Stimulated activated CD8-positive, alpha-beta memory T cell treated with anti-CD3 and anti-CD28 coated beads, Interleukin-4, amount 100 ng/mL, for 4 hours (primary cell): ENCODE results near the gene PTPN3.
"Not testable (repeated sequence)": the region's sequence is repeated elsewhere in the genome, so short reads cannot be mapped to it uniquely, and the experiment has no call there.

Experiments used
- DNase-seq, 2 donors: peaks; one replicate each; pipeline ENCODE4 v3.0.0-alpha.2; 2020; ENCODE audit warnings: low read depth in 2 of 2, low spot score in 1 of 2

PTPN3 gene

GRCh38 chr9:109401169-109401989 lies 96.7 kb downstream of the PTPN3 start:
- no peak for DNase-seq

DNA sequence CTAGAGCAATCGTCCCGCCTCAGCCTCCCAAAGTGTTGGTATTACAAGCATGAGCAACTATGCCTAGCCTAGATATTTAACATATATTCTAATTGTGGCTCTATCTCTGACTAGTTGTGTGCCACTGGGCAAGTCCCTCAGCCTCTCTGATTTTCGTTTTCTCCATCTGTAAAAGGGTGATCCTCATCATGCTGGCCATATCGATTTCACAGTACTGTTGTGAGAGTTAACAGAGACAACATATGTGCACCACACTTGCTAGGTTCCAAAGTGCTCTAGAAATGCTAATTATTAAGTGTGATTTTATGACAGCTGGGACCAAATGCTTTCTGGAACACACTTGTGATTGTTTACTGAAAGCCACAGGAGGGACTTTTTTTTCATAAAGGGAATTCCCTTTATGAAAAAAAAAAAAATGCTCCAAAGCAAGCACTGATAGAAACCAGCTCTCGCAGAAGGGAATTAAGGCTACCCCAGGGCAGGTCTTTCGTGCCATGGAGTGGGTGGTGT lies 98.8 kb downstream of the PTPN3 start:
- DNase-seq: no peak

- no peak for DNase-seq
Measured at GRCh38 chr9:109391176-109391575, 106.9 kb downstream of the PTPN3 start.

GRCh38 chr9:109387856-109388255 lies 110.3 kb downstream of the PTPN3 start:
- no peak for DNase-seq

DNA sequence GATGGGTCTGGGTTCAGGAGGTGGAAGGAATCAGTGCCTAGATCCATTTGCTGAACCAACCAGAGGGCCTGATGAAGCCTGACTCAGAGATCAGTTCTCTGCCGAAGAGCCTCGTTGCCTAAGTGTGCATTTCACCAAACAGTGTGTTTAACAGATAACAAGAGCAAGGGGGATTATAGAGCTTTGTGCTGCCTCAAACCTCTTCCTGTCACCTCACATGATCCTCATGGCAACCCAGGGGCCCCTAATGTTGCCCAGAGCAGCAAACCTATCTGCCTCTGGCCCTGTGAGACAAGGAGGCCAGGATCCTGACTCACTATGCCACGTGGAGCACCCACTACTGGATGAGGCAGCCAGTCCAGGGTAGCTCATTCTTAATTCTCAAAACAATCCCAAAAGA lies 110.9 kb downstream of the PTPN3 start:
- DNase-seq: no peak

- DNase-seq: no peak
Measured at GRCh38 chr9:109385499-109385898, 112.6 kb downstream of the PTPN3 start.

- no peak for DNase-seq
Measured at GRCh38 chr9:109383947-109384346, 114.2 kb downstream of the PTPN3 start.

DNA sequence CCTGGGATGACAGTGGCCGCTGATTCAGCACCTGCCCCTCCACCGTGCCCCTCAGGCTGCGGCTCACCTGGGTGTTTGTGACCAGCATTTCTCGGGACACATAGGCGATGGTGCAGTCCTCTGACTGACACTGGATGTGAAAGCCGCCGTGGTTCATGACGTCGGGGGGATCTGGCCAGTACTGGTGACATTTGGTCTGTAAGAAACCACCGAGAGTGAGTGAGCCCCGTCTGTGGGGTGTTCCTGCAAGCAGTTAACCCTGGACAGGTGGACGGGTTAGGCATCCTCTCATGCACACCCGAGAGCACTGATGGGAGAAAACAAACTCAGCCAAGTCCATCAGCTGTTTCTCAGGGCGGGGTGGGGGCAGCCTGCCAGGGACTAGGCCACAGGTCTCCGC lies 114.8 kb downstream of the PTPN3 start:
- DNase-seq: no peak

- DNase-seq: no peak
Measured at GRCh38 chr9:109382585-109382984, 115.5 kb downstream of the PTPN3 start.

DNA sequence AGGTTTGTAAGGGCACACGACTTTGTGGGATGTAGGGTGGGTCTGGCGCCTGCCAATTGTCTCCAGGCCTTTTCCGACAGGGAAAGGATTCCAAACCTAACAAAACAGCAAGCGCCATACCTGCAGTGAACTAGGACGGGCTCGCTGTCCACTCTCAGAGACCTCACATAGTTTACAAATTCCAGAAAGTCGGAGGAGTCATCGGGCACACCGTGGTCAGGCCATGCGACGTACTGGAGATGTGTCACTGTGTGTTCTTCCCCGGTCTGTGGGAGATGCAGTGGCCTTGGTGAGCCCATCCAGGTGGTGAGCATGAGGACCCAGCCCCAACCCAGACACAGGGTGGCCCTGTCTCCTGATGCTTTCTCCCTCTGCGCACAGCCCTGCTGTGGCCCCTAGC lies 115.9 kb downstream of the PTPN3 start:
- DNase-seq: no peak

DNA sequence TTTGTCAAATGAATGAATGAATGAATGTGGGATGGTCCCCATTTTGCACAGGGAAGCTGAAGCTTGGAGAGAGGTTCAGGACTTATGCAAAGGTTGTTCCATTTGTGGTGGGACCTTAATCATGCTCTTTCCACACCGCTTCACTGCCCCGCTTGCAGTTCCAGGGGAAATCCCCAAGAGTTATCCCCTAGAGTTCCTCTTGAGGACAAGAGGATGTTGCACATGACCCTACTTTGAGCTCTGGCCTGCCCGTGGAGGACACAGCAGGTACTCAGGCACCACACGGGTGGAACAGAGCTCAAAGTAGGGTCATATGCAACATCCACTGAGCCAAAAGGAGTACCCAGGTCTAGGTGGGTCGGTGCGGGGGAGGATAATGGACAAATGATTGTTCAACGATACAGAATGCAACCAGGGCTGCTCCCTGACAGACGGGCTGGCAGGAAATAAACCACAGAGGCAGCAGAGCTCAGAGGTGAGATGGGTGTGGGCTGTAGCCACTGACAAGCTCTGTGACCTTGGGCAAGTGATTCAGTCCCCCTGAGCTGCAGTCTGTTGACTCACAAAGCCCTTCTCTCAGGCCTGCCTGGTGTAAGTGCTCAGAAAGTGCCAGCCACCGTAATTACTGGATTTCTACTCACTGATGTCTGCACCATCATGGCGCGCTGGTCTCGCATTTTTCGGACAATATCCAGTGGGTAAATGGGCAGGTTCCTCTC lies 116.9 kb downstream of the PTPN3 start:
- no peak for DNase-seq

- DNase-seq: no peak
Measured at GRCh38 chr9:109379513-109379912, 118.6 kb downstream of the PTPN3 start.

DNA sequence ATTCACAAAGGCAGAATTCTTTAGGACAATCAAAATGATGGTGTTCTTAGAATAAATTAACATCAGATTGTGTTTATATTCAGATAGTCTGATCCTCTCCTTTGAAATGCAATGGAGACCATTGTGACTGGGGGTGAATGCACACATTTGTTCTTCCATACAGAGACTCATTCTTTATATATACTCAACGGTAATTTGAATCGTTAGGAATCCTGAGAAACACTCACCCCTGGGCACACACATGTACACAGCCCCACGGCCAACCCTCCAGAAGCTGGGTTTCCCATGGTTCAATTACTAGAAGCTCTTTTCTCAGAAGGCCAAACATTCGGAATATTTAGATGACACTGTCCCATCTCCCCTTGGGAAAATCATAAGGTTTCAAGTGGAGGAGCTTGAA lies 119.8 kb downstream of the PTPN3 start:
- DNase-seq: no peak

GRCh38 chr9:109372246-109372645 lies 125.9 kb downstream of the PTPN3 start:
- no peak for DNase-seq

GRCh38 chr9:109371374-109371773 lies 126.7 kb downstream of the PTPN3 start:
- no peak for DNase-seq

DNA sequence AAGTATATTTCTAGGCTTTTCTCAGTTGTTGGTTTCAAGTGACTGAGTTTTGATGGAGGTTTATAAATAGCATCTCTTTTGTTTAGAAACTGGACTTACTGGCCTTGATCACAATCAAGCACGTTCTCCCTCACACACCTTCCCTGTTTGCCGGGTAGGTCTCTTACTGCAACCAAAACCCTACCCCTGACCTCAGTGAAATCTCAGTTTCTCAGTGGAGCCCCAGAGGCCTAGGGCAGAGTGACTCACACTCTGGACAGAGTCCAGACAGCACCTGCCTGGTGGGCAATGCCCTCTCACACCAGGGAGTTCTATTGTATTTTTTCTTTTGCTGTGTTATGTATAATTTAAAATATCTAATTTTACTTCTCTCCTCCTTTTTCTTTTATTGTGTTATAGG lies 128.8 kb downstream of the PTPN3 start:
- no peak for DNase-seq

DNA sequence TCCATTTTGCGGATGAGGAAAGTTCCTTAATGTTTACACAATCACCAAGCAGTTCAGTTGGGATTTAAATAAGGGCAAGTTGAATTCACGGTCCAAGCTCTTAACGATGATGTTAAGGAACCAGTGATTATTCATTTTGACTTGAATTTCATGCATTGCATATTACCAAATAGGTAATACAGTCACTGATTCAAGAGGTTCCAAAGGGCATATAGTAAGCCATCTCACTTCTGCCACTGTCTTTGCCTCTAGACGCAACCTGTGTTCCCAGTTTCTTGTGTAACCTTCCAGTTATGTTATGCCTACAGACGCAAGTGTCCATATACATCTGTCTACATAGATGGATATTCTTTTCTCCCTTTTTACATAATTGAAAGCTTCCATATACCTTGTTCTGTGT lies 137.3 kb downstream of the PTPN3 start:
- no peak for DNase-seq

DNA sequence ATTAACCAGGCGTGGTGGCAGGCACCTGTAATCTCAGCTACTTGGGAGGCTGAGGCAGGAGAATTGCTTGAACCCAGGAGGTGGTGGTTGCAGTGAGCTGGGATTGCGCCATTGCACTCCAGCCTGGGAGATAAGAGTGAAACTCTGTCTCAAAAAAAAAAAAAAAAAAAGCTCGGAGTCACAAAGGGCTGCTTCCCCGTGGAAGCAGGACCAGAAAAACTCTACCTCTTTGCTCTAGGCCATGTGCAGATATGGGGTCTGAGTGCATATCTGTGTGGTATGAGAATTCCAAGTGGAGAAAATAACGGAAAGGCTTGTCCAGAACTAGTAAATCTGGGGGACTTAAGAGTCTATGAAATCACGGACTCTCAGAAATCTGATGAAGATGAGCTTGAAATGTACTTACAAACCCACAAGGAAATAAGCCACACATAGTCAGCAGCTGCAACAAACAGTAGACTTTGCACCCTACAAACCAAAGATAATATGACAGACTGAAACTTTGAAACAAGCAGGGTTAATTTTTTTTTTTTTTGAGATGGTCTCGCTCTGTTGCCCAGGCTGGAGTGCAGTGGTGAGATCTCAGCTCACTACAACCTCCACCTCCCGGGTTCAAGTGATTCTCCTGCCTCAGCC lies 139.0 kb downstream of the PTPN3 start:
- DNase-seq: not testable (repeated sequence)

DNA sequence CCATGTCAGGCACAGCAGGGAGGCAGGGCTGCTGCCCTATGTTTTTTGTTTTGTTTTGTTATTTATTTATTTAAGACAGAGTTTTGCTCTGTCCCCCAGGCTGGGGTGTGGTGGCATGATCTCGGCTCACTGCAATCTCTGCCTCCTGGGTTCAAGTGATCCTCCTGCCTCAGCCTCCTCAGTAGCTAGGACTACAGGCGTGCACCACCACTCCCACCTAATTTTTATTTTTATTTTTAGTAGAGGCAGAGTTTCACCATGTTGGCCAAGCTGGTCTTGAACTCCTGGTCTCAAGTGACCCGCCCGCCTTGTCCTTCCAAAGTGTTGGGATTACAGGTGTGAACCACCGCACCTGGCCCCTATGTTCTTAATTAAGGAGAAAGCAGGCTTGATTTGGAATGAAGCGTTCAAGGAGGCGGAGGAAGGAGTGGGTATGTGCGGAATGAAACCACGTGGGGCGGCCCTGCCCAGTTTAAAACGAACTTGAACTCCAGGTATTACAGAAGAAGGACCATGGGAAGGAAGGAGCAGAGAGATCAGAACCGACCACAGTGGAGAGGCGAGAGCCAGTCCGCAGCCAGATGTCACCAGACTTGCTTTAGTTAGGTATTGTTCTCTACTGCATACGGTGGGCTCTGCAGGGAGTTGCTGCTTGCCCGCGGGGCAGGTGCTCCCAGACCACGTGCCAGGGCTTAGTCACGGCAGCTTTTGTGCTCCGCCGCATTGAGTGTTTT lies 142.4 kb downstream of the PTPN3 start:
- DNase-seq: no peak

GRCh38 chr9:109354190-109354589 lies 143.9 kb downstream of the PTPN3 start:
- no peak for DNase-seq

- no peak for DNase-seq
Measured at GRCh38 chr9:109351032-109351431, 147.1 kb downstream of the PTPN3 start.
